Measurements from ENCODE around the gene SEZ6.

DNA sequence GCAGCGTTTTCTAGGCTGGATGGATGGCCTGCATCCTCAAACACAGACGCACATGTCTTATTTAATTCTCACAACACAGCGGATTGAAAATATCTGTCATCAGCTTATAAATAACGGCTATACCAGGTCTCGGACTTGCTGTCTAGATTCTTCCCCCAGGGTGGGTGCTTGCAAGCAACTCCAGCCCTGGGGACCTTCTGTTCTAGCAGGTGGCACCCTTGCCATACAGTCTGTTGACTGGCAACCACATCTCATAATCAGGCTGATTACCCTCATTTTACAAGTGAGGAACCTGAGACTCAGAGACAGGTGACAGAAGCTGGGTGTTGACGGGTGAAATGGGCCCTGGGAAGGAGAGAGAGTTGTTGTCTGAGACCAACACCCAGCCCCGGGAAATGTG is 16.2 kb upstream of the SEZ6 start:
- TF ChIP-seq PAX5 (IDR thresholded peaks at IDR 0.05; ENCODE audit: borderline replicate concordance, low read depth, low read length) (no peak), ZZZ3 (IDR thresholded peaks at IDR 0.05; ENCODE audit: control insufficient read depth, insufficient read length, low read depth) (no peak), SMC3 (IDR thresholded peaks at IDR 0.05; ENCODE audit: borderline replicate concordance, low read length) (no peak), YY1 (IDR thresholded peaks at IDR 0.05; ENCODE audit: low read depth, low read length) (no peak), CEBPB (IDR thresholded peaks at IDR 0.05; ENCODE audit: borderline replicate concordance in 1 of 2, low read depth in 2 of 2, low read length in 2 of 2) (no peak), BACH1 (IDR thresholded peaks at IDR 0.05; ENCODE audit: borderline replicate concordance) (no peak)

Measured in GM12878 (cell line).